ENCODE results near the gene CNTN2. TPM values are rescaled to one million over a fixed set of nuclear protein-coding genes. Genes with fewer than 3 reads are reported as not detected.

CNTN2 gene
- total and polyA plus RNA-seq, 9 donors, result 0.02 to 0.37 (median 0.19) TPM; not detected in 3

GRCh38 chr1:205047764-205048231 lies 4.8 kb downstream of the CNTN2 start:
- DNase-seq, result no peak
- Histone ChIP-seq H3K4me3 (no peak overlapping the region), H3K4me1 (ENCODE audit: insufficient read depth) (no peaks in the 10 kb centered on the region), H3K27ac (no peak overlapping the region), H3K27me3 (no peaks in the 10 kb centered on the region), H3K36me3 (no peaks in the 10 kb centered on the region), H3K9me3 (no peaks in the 10 kb centered on the region)
- intact Hi-C loops (cut with DNase I), result no loop called here
- WGBS, 3 donors, result 64 to 71% (median 70%) methylated on average over 5 of the region's 5 CpGs
- TF ChIP-seq, protein P1, sequence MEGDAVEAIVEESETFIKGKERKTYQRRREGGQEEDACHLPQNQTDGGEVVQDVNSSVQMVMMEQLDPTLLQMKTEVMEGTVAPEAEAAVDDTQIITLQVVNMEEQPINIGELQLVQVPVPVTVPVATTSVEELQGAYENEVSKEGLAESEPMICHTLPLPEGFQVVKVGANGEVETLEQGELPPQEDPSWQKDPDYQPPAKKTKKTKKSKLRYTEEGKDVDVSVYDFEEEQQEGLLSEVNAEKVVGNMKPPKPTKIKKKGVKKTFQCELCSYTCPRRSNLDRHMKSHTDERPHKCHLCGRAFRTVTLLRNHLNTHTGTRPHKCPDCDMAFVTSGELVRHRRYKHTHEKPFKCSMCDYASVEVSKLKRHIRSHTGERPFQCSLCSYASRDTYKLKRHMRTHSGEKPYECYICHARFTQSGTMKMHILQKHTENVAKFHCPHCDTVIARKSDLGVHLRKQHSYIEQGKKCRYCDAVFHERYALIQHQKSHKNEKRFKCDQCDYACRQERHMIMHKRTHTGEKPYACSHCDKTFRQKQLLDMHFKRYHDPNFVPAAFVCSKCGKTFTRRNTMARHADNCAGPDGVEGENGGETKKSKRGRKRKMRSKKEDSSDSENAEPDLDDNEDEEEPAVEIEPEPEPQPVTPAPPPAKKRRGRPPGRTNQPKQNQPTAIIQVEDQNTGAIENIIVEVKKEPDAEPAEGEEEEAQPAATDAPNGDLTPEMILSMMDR (IDR thresholded peaks at IDR 0.05), result no peak
- no peak for TF ChIP-seq EP300 (IDR thresholded peaks at IDR 0.05)
- TF ChIP-seq POLR2A (IDR thresholded peaks at IDR 0.05), result no peak

DNA sequence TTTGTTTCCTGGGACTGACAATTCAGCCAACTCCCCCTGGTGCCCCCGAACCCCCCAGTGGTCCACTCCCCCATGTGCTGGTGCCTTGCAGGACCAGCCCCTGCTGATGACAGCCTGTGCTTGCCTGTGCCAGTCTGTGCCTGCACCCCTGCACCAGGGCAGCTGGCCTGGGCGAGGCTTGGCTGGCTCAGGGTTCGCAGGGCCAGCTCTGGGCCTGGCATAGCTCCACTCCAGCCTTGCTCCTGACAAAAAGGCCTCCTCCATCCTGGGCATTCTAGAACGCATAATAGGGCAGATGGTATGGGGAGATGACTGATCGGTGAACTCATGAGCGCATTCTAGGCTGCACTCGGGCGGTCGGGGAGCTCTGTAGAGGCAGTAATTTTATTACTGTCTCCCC lies 5.4 kb downstream of the CNTN2 start:
- Histone ChIP-seq H3K4me1 (ENCODE audit: insufficient read depth) (no peaks in the 10 kb centered on the region), H3K27ac (no peak overlapping the region), H3K27me3 (no peaks in the 10 kb centered on the region), H3K4me3 (no peak overlapping the region), H3K36me3 (no peaks in the 10 kb centered on the region), H3K9me3 (no peaks in the 10 kb centered on the region)
- intact Hi-C loops (cut with DNase I), result no loop called here
- DNase-seq, result no peak
- WGBS, 3 donors, result 85 to 86% (median 86%) methylated on average over 9 of the region's 9 CpGs
- TF ChIP-seq, protein P1 (IDR thresholded peaks at IDR 0.05), result no peak
- TF ChIP-seq POLR2A (IDR thresholded peaks at IDR 0.05) (no peak), EP300 (IDR thresholded peaks at IDR 0.05) (no peak)

GRCh38 chr1:205049479-205049878 lies 6.5 kb downstream of the CNTN2 start:
- intact Hi-C loops (cut with DNase I), result no loop called here
- no peaks in the 10 kb centered on the region for H3K27me3 ChIP-seq
- no peaks in the 10 kb centered on the region for H3K4me1 ChIP-seq (ENCODE audit: insufficient read depth)
- no peak overlapping the region for H3K4me3 ChIP-seq
- TF ChIP-seq EP300 (IDR thresholded peaks at IDR 0.05) (no peak), POLR2A (IDR thresholded peaks at IDR 0.05) (no peak)
- TF ChIP-seq, protein P1 (IDR thresholded peaks at IDR 0.05), result no peak
- 62 to 77% (median 74%) methylated on average over 6 of the region's 6 CpGs for WGBS, 3 donors
- no peaks in the 10 kb centered on the region for H3K9me3 ChIP-seq
- H3K27ac ChIP-seq, result no peak overlapping the region
- DNase-seq, result no peak
- no peaks in the 10 kb centered on the region for H3K36me3 ChIP-seq

DNA sequence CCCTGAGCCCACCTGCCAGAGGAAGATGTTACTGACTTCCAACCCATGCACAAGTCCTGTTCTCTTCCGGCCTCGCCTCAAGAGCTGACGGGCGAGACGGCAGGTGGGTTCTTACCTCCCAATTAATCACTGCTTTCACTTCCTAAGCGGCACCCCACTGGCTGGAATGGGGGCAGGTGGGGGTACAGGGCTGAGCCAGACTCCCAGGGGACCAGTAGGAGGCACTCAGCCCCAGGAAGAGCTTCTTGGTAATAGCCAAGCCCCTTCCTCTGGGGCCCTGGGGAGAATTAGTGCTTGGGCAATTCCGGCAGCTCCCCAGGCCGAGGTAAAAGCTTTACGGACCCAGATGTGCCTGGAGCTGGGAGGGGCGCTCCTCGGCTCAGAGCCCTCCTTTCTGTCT lies 9.7 kb downstream of the CNTN2 start:
- TF ChIP-seq EP300 (IDR thresholded peaks at IDR 0.05) (no peak), POLR2A (IDR thresholded peaks at IDR 0.05) (no peak)
- TF ChIP-seq, protein P1 (IDR thresholded peaks at IDR 0.05), result no peak
- WGBS, 3 donors, result 85 to 90% (median 85%) methylated on average over 11 of the region's 11 CpGs

More for the DNA sequence above, 9.7 kb downstream of the CNTN2 start:
- H3K27me3 ChIP-seq, result no peaks in the 10 kb centered on the region
- intact Hi-C loops (cut with DNase I), result loop anchor here in 1 of 4 donors (10.0 kb wide), 1 partner anchor 248 kb away; no protein-coding TSS in a partner anchor
- DNase-seq, result no peak
- no peaks in the 10 kb centered on the region for H3K36me3 ChIP-seq
- H3K4me3 ChIP-seq, result no peak overlapping the region
- H3K4me1 ChIP-seq (ENCODE audit: insufficient read depth), result no peaks in the 10 kb centered on the region
- no peak overlapping the region for H3K27ac ChIP-seq
- H3K9me3 ChIP-seq, result no peaks in the 10 kb centered on the region

All from ovary (tissue), 9 donors.